HL-60/S4 treated with phorbol 12-myristate 13-acetate at 8.2 ng/mL for 4 days and 3 days (cell line): ENCODE results near the gene PDZD8.

Experiments used
- in situ Hi-C: fragments of 300-500 bp; cut with MboI; formaldehyde crosslinking; loops from 2 replicates; pipeline ENCODE4 v1.15.0; 2022; ENCODE audit warnings: low sequenced_read_pairs

The PDZD8 gene

GRCh38 chr10:117352724-117353123 is 22.5 kb downstream of the PDZD8 start:
- in situ Hi-C loops, result no loop called here

DNA sequence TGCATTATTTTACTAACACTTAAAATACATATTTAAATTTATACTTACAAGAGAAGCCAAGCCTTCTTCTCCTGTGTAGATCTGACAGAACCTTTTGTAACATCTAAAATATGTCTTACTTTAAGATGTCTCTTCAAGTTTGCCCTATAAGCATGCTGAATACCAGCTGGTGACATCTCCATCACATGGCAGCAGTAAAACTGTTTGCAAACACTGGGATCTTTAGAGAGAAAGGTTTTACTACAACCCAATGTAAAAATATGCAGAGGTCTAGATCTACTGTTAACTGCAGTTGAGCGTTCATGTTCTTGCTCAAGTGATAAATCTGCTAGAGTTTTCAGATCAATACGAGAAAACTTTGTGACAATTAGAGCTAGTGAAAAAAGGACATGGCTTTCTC is 23.2 kb downstream of the PDZD8 start:
- in situ Hi-C loops, result no loop called here

- in situ Hi-C loops, result no loop called here
These were observed 23.7 kb downstream of the PDZD8 start for GRCh38 chr10:117351558-117351957.

- in situ Hi-C loops, result no loop called here
These were observed 24.3 kb downstream of the PDZD8 start for GRCh38 chr10:117350909-117351308.

- in situ Hi-C loops, result no loop called here
These were observed 27.0 kb downstream of the PDZD8 start for GRCh38 chr10:117348236-117348635.

DNA sequence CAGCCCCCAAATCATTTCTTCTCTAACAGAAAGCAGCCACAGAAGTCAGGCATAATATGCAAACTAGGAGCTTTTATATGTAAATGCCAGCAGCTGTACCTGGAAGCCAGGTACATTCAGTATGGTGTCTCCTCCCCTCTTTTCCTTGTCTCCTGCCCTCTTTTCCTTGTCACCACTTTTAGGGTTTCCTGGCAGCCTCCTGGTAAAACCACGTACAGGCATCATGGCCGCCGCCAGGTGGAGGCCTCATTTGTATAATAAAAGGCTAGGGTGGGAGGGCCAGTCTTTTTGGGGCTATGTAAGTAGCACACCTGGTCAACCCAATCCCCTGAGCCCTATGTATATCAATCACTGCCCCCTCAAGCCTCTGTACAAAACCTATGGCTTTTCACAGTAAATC is 28.7 kb downstream of the PDZD8 start:
- in situ Hi-C loops, result no loop called here

DNA sequence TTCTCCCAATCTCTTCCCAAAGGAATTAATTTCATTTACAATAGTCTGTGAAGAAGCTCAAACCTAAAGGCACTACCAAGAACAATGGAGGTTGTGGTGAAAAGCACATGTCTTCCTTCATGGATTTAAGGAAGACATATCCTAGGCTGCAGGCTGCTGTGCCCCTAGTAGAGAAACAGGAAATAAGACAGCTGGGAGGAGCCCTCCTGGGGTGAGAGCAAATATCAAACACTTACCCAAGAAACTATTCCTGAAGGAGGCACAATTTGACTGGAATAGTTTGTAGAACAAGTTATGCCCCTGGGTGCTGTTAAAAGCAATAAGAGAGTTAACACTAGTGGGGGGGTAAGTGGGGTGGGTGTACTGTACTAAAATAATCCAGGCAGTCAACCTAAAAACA is 30.1 kb downstream of the PDZD8 start:
- in situ Hi-C loops, result no loop called here

GRCh38 chr10:117342641-117343040 is 32.6 kb downstream of the PDZD8 start:
- in situ Hi-C loops, result no loop called here

DNA sequence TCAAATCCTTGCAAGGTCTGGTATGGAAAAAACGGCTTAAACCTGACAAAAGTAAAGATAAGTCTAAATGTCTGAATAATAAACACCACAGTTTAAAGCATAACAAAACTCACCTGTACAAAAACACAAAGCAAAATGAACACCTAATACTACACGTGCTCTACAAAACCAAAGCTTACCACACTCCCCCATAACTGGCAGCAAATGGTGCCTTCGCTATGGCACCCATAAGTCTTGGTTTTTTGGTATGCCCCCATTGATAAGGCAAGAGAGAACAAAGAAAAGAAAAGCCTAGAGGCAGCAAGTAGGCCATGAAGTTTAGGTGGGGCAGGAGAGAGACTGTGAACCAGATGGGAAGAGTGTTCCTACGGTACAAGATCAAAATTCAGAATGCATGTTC is 34.2 kb downstream of the PDZD8 start:
- in situ Hi-C loops, result no loop called here

GRCh38 chr10:117339979-117340378 is 35.3 kb downstream of the PDZD8 start:
- in situ Hi-C loops, result no loop called here

GRCh38 chr10:117339578-117339977 is 35.7 kb downstream of the PDZD8 start:
- in situ Hi-C loops, result no loop called here

- in situ Hi-C loops, result no loop called here
These were observed 40.3 kb downstream of the PDZD8 start for GRCh38 chr10:117334926-117335325.

DNA sequence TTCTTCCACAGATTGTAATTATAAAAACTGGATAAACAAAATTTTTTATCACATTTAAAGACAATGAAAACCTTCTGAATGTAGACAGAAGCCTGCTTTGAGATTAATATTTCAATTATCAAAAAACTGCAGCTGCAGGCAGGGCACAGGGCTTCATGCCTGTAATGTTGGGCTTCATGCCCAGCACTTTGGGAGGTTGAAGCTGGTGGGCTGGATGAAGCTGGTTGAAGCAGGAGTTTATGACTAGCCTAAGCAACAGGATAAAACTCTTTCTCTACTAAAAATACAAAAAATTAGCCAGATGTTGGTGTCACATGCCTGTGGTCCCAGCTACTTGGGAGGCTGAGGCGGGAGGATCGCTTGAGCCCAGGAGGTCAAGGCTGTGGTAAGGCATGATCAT is 41.2 kb downstream of the PDZD8 start:
- in situ Hi-C loops, result no loop called here

- in situ Hi-C loops, result no loop called here
These were observed 48.0 kb downstream of the PDZD8 start for GRCh38 chr10:117327262-117327661.

GRCh38 chr10:117324367-117324766 is 50.9 kb downstream of the PDZD8 start:
- in situ Hi-C loops, result no loop called here

- in situ Hi-C loops, result no loop called here
These were observed 53.0 kb downstream of the PDZD8 start for GRCh38 chr10:117322260-117322659.

DNA sequence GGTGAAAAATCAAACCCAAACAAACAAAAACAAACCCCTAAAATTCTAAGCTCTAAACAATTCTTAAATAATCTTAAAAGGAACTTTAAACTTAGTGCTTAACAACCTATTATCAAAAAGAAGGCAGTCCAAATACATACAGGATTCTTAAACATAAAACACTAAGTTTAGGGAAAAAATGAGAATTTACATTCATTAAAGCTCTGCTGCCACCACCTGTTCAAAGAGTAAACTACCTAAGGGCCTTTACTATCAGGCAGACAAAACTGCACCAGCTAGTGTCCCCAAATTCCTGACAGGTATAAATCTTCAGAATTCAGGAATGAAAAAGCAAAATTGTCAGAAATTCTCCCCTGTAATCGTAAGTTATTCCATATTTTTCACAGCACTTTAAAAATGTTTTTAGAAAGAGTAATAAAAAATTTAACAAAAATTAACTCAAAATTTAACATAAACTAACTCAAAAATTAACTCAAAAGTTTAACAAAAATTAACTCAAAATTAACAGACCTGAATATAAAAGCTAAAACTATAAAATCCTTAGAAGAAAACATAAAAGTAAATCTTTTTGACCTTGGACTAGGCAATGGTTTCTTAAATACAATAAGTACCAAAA is 55.1 kb downstream of the PDZD8 start:
- in situ Hi-C loops, result no loop called here

GRCh38 chr10:117318909-117319308 is 56.3 kb downstream of the PDZD8 start:
- in situ Hi-C loops, result loop anchor here (10.0 kb wide), 1 partner anchor 94 kb away; no protein-coding TSS in a partner anchor

GRCh38 chr10:117316701-117317100 is 58.5 kb downstream of the PDZD8 start:
- in situ Hi-C loops, result loop anchor here (10.0 kb wide), 1 partner anchor 92 kb away; no protein-coding TSS in a partner anchor

- in situ Hi-C loops, result loop anchor here (10.0 kb wide), 1 partner anchor 89 kb away; no protein-coding TSS in a partner anchor
These were observed 61.6 kb downstream of the PDZD8 start for GRCh38 chr10:117313641-117314040.

DNA sequence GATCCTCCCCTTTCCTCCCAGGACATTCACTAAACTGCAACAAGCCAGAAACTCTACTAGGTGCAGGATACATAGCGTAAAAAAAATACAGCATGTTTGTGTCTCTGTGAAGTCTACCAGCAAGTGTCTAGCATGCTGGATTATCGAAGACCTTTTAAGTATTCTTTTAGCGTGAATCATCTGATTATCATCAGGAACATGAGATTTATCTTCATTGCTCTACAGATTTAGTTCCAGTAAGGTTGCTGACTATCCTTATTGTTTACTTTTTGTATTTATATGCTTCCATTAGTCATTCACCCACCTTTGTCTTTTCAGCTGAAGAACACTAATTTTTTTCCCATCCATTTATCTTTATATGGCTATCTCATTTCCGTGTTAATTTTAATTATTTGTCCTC is 62.8 kb downstream of the PDZD8 start:
- in situ Hi-C loops, result loop anchor here (10.0 kb wide), 1 partner anchor 88 kb away; no protein-coding TSS in a partner anchor

GRCh38 chr10:117311261-117311660 is 64.0 kb downstream of the PDZD8 start:
- in situ Hi-C loops, result loop anchor here (10.0 kb wide), 1 partner anchor 86 kb away; no protein-coding TSS in a partner anchor

GRCh38 chr10:117306674-117307073 is 68.6 kb downstream of the PDZD8 start:
- in situ Hi-C loops, result no loop called here
